BLaER1 (cell line): ENCODE results near the gene FASTKD3.

ENCODE experiments used
- H3K27ac ChIP-seq: shearing (Covaris generic); formaldehyde crosslinking; 2 replicates; pipeline ENCODE4 v1.8.1; 2022
- H3K27me3 ChIP-seq: shearing (Covaris generic); formaldehyde crosslinking; 2 replicates; pipeline ENCODE4 v1.8.1; 2022
- H3K36me3 ChIP-seq: shearing (Covaris generic); formaldehyde crosslinking; 2 replicates; pipeline ENCODE4 v1.8.1; 2022
- H3K4me1 ChIP-seq: shearing (Covaris generic); formaldehyde crosslinking; 2 replicates; pipeline ENCODE4 v1.8.1; 2022
- H3K4me2 ChIP-seq: shearing (Covaris generic); formaldehyde crosslinking; 2 replicates; pipeline ENCODE4 v1.8.1; 2022
- H3K4me3 ChIP-seq: shearing (Covaris generic); formaldehyde crosslinking; 2 replicates; pipeline ENCODE4 v1.8.1; 2022
- H3K9ac ChIP-seq: shearing (Covaris generic); formaldehyde crosslinking; 2 replicates; pipeline ENCODE4 v1.8.1; 2022
- H3K9me3 ChIP-seq: shearing (Covaris generic); formaldehyde crosslinking; 2 replicates; pipeline ENCODE4 v1.8.1; 2022
- H4K20me1 ChIP-seq: shearing (Covaris generic); formaldehyde crosslinking; 2 replicates; pipeline ENCODE4 v1.8.1; 2022
- Cebpa-rat ChIP-seq: shearing (Covaris generic); IDR thresholded peaks from 2 replicates; pipeline ENCODE4 v1.8.1; 2022

FASTKD3 gene

GRCh38 chr5:7902666-7903625 lies 34.1 kb upstream of the FASTKD3 start:
- Histone ChIP-seq H3K27me3 (no peaks in the 10 kb centered on the region), H3K36me3 (peaks cover 84% of the 10 kb centered on the region), H3K4me2 (no peak overlapping the region), H3K4me1 (no peaks in the 10 kb centered on the region), H3K9me3 (peaks cover 10% of the 10 kb centered on the region), H4K20me1 (no peaks in the 10 kb centered on the region), H3K9ac (no peak overlapping the region), H3K4me3 (no peak overlapping the region), H3K27ac (no peak overlapping the region)
- no peak for TF ChIP-seq Cebpa-rat

GRCh38 chr5:7902201-7902600 lies 33.4 kb upstream of the FASTKD3 start:
- Histone ChIP-seq H3K27me3 (no peaks in the 10 kb centered on the region), H4K20me1 (no peaks in the 10 kb centered on the region), H3K36me3 (peaks cover 87% of the 10 kb centered on the region), H3K9ac (no peak overlapping the region), H3K4me2 (no peak overlapping the region), H3K4me3 (no peak overlapping the region), H3K27ac (no peak overlapping the region), H3K4me1 (no peaks in the 10 kb centered on the region), H3K9me3 (peaks cover 3% of the 10 kb centered on the region; the same call in 1 of the 2 replicates)
- no peak for TF ChIP-seq Cebpa-rat

GRCh38 chr5:7897014-7897600 lies 28.3 kb upstream of the FASTKD3 start:
- TF ChIP-seq Cebpa-rat = no peak
- no peak overlapping the region for H3K4me3 ChIP-seq
- no peaks in the 10 kb centered on the region for H4K20me1 ChIP-seq
- no peaks in the 10 kb centered on the region for H3K27me3 ChIP-seq
- H3K4me1 ChIP-seq = no peaks in the 10 kb centered on the region
- no peak overlapping the region for H3K27ac ChIP-seq
- H3K36me3 ChIP-seq = peaks cover 95% of the 10 kb centered on the region
- no peak overlapping the region for H3K9ac ChIP-seq
- no peak overlapping the region for H3K4me2 ChIP-seq
- no peaks in the 10 kb centered on the region for H3K9me3 ChIP-seq

DNA sequence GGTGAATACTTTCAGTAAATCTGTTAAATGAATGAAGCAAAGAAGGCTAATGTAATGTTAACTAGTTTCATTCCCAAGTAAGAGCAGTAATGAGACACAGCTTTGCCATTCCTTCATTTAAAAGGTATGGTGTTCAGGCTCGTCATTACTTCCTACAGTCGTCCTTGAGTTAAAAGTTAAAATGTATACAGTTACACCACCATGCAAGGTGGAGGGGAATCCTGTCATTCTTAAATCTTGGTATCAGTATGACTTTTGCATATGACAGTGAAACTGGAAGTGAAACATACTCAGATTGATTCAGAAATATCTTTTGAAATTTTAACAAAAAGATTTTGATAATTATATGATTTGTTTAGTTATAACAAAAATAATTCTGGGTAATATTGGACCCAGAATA lies 26.0 kb upstream of the FASTKD3 start:
- no peaks in the 10 kb centered on the region for H3K9me3 ChIP-seq
- H3K9ac ChIP-seq = no peak overlapping the region
- no peaks in the 10 kb centered on the region; the same call in 1 of the 2 replicates for H3K27me3 ChIP-seq
- H3K36me3 ChIP-seq = peaks cover 93% of the 10 kb centered on the region
- H4K20me1 ChIP-seq = no peaks in the 10 kb centered on the region
- no peak overlapping the region for H3K4me3 ChIP-seq
- no peak overlapping the region for H3K4me2 ChIP-seq
- H3K27ac ChIP-seq = no peak overlapping the region
- TF ChIP-seq Cebpa-rat = no peak
- H3K4me1 ChIP-seq = no peaks in the 10 kb centered on the region

- TF ChIP-seq Cebpa-rat = no peak
- Histone ChIP-seq H3K9me3 (no peaks in the 10 kb centered on the region), H3K4me2 (no peak overlapping the region), H3K27ac (no peak overlapping the region), H3K36me3 (peaks cover 93% of the 10 kb centered on the region), H3K9ac (no peak overlapping the region), H3K4me1 (no peaks in the 10 kb centered on the region), H4K20me1 (no peaks in the 10 kb centered on the region), H3K27me3 (no peaks in the 10 kb centered on the region; the same call in 1 of the 2 replicates), H3K4me3 (no peak overlapping the region)
These were observed 25.6 kb upstream of the FASTKD3 start for GRCh38 chr5:7894439-7894838.

- no peaks in the 10 kb centered on the region; the same call in 1 of the 2 replicates for H3K27me3 ChIP-seq
- no peak overlapping the region for H3K4me2 ChIP-seq
- H4K20me1 ChIP-seq = no peaks in the 10 kb centered on the region
- H3K36me3 ChIP-seq = peaks cover 83% of the 10 kb centered on the region
- TF ChIP-seq Cebpa-rat = no peak
- H3K9ac ChIP-seq = no peak overlapping the region
- no peaks in the 10 kb centered on the region for H3K9me3 ChIP-seq
- no peak overlapping the region for H3K4me3 ChIP-seq
- H3K27ac ChIP-seq = no peak overlapping the region
- no peaks in the 10 kb centered on the region for H3K4me1 ChIP-seq
These were observed 20.1 kb upstream of the FASTKD3 start for GRCh38 chr5:7888901-7889300.

DNA sequence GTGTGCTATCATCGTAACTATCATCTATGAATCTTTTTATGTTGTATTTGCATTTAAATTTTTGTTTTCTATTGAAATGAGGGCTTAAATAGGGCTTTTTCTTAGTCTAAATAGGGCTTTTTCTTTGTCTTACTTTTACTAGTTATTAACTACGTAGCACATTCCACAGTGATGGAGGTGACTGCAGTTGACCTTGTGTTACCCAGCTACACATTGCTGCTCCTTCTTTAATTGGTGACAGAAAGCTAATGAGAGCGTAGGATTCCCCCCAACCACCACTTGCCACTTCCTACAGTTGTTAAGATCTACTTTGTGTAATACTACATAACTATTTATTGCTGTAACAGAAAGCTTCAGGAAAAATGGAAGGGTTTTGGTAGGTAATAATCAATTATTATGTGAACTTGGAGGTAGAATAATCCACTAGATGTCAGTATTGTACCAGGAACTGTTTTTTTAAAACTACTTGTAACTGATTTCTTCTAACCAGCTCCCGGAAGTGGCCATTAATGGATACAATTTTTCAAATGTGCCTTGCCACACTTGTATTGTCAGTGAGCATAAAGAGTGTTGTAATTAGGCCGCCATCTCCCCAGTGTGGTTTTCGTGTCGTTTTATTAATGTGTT lies 18.1 kb upstream of the FASTKD3 start:
- no peak overlapping the region for H3K27ac ChIP-seq
- H3K36me3 ChIP-seq = peaks cover 83% of the 10 kb centered on the region
- no peak overlapping the region for H3K4me3 ChIP-seq

GRCh38 chr5:7884491-7885267 lies 15.8 kb upstream of the FASTKD3 start:
- Histone ChIP-seq H4K20me1 (peaks cover 35% of the 10 kb centered on the region), H3K9me3 (no peaks in the 10 kb centered on the region)

More for the DNA sequence above, 18.1 kb upstream of the FASTKD3 start:
- no peak overlapping the region for H3K9ac ChIP-seq
- no peaks in the 10 kb centered on the region for H3K9me3 ChIP-seq
- no peak for TF ChIP-seq Cebpa-rat
- no peaks in the 10 kb centered on the region; the same call in 1 of the 2 replicates for H3K27me3 ChIP-seq
- no peaks in the 10 kb centered on the region for H3K4me1 ChIP-seq
- H4K20me1 ChIP-seq = peaks cover 12% of the 10 kb centered on the region
- no peak overlapping the region for H3K4me2 ChIP-seq

GRCh38 chr5:7882926-7883325 lies 14.1 kb upstream of the FASTKD3 start:
- no peak for TF ChIP-seq Cebpa-rat
- no peak overlapping the region for H3K27ac ChIP-seq
- H3K4me3 ChIP-seq = no peak overlapping the region
- peaks cover 89% of the 10 kb centered on the region for H3K36me3 ChIP-seq
- H4K20me1 ChIP-seq = peaks cover 52% of the 10 kb centered on the region
- no peaks in the 10 kb centered on the region for H3K27me3 ChIP-seq
- no peak overlapping the region for H3K9ac ChIP-seq
- no peaks in the 10 kb centered on the region for H3K4me1 ChIP-seq
- no peaks in the 10 kb centered on the region for H3K9me3 ChIP-seq
- H3K4me2 ChIP-seq = no peak overlapping the region

More at GRCh38 chr5:7884491-7885267, 15.8 kb upstream of the FASTKD3 start:
- no peak for TF ChIP-seq Cebpa-rat
- H3K27me3 ChIP-seq = no peaks in the 10 kb centered on the region; the same call in 1 of the 2 replicates
- H3K27ac ChIP-seq = no peak overlapping the region
- H3K4me2 ChIP-seq = no peak overlapping the region
- H3K4me1 ChIP-seq = no peaks in the 10 kb centered on the region
- peaks cover 87% of the 10 kb centered on the region for H3K36me3 ChIP-seq
- no peak overlapping the region for H3K9ac ChIP-seq
- H3K4me3 ChIP-seq = no peak overlapping the region
